Sigmoid colon (tissue), 7 donors: Measurements from ENCODE around the gene ADAMTS19. TPM values are rescaled to one million over a fixed set of nuclear protein-coding genes. Genes with fewer than 3 reads are reported as not detected.

Source experiments
- DNase-seq: peaks from one replicate; pipeline ENCODE4 v3.0.0-alpha.2; 2019
- H3K27ac ChIP-seq, 4 donors: fragments of 200-600 bp; sonication (generic); one replicate each; pipeline ENCODE4 v1.5.1; 2016 to 2019; ENCODE audit warnings: mild to moderate bottlenecking in 1 of 4
- H3K27me3 ChIP-seq, 3 donors: fragments of 200-600 bp; sonication (generic); one replicate each; pipeline ENCODE4 v1.5.1; 2019; ENCODE audit warnings: mild to moderate bottlenecking in 1 of 3
- H3K36me3 ChIP-seq, 4 donors: fragments of 200-600 bp; sonication (generic); one replicate each; pipeline ENCODE4 v1.5.1; 2016 to 2019
- H3K4me1 ChIP-seq, 4 donors: fragments of 200-600 bp; sonication (generic); one replicate each; pipeline ENCODE4 v1.5.1; 2017 to 2019
- H3K4me3 ChIP-seq, 4 donors: fragments of 200-600 bp; sonication (generic); one replicate each; pipeline ENCODE4 v1.5.1; 2017 to 2019; ENCODE audit warnings: mild to moderate bottlenecking in 2 of 4, moderate library complexity in 1 of 4
- H3K9me3 ChIP-seq, 4 donors: fragments of 200-600 bp in 3 of 4; sonication (generic) in 3 of 4; one replicate each; pipeline versions ENCODE4 v1.5.1 to v1.6.1; 2013 to 2019
- CTCF ChIP-seq, 4 experiments: fragments of 450-650 bp in 3 of 4; fragments of 200-600 bp in 1 of 4; IDR thresholded peaks; one replicate each; pipeline ENCODE4 v1.5.1; 2016 to 2019; ENCODE audit warnings: antibody characterized with exemption in 4 of 4, mild to moderate bottlenecking in 3 of 4, moderate library complexity in 2 of 4
- EP300 ChIP-seq, 4 donors: sonication (generic); formaldehyde crosslinking; IDR thresholded peaks; one replicate each; pipeline ENCODE4 v1.6.1; 2017; ENCODE audit warnings: antibody characterized with exemption in 4 of 4
- POLR2A ChIP-seq, 2 donors: fragments of 450-650 bp; IDR thresholded peaks; one replicate each; pipeline ENCODE4 v1.6.1; 2016; ENCODE audit warnings: antibody characterized with exemption in 2 of 2, mild to moderate bottlenecking in 2 of 2, moderate library complexity in 2 of 2
- POLR2AphosphoS5 ChIP-seq, 4 donors: sonication (generic); formaldehyde crosslinking; IDR thresholded peaks; one replicate each; pipeline ENCODE4 v1.6.1; 2017; ENCODE audit warnings: antibody characterized with exemption in 4 of 4
- WGBS, 2 donors: extraction: QIAGEN DNeasy Blood & Tissue Kit; methylation state at CpG; one replicate each; pipeline ENCODE4 v1.1.7; 2013; 5-methylcytosine and 5-hydroxymethylcytosine counted together
- intact Hi-C: fragments of 100-400 bp; cut with DNase I; formaldehyde crosslinking; loops from one replicate; pipeline ENCODE4 v1.15.1; 2023
- polyA plus RNA-seq, 3 donors: library from polyadenylated mRNA; stranded (reverse); fragments of 200-250 nt; gene quantifications; one replicate each; pipeline ENCODE4 v1.2.3, GENCODE V29; 2013
- total RNA-seq, 4 donors: library from RNA; depleted of rRNA; stranded (reverse); fragments of >200 nt; gene quantifications; one replicate each; pipeline ENCODE4 v1.1.0, GENCODE V29; 2016
- donor health status: healthy with polysubstance abuse.
- donor health status: Bipolar disorder and iron deficiency.
- donor health status: healthy.

ADAMTS19 gene
- total and polyA plus RNA-seq, 7 donors: 0.16 to 8.9 (median 2.1) TPM; not detected in 2

- no peak overlapping the region for H3K27ac ChIP-seq
- H3K4me1 ChIP-seq: no peaks in the 10 kb centered on the region
- no peaks in the 10 kb centered on the region for H3K27me3 ChIP-seq
- TF ChIP-seq POLR2A (IDR thresholded peaks at IDR 0.05): no peak
- TF ChIP-seq EP300 (IDR thresholded peaks at IDR 0.05): no peak
- TF ChIP-seq POLR2AphosphoS5 (IDR thresholded peaks at IDR 0.05): no peak
- TF ChIP-seq CTCF (IDR thresholded peaks at IDR 0.05): no peak
- 84 to 92% methylated on average over 3 of the region's 3 CpGs for WGBS, 2 donors
- intact Hi-C loops: no loop called here
- no peak for DNase-seq
- no peaks in the 10 kb centered on the region for H3K36me3 ChIP-seq
- H3K9me3 ChIP-seq: no peaks in the 10 kb centered on the region
- no peak overlapping the region for H3K4me3 ChIP-seq
These were observed 227.8 kb downstream of the ADAMTS19 start for GRCh38 chr5:129687941-129688340.

DNA sequence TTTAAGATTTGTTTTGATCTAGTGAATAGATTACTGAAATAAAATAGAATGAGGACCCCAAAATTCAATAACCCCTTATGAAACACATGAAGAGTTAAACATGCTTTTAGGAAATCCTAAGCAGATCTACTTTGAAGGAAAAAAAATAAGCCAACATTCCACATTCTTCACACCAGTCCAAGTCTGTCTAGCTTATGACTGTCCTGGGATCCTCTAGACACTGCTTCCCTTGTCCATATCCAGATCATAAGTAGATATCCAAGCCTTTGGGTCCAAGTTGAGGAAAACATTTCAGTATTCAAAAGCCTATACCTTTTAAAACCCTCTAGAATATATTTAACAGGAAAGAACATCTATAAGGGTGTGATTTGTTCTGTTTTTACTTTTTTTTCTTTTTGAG, 228.9 kb downstream of the ADAMTS19 start:
- no peaks in the 10 kb centered on the region for H3K27me3 ChIP-seq
- no peak overlapping the region for H3K4me3 ChIP-seq
- TF ChIP-seq POLR2A (IDR thresholded peaks at IDR 0.05): no peak
- no peak for TF ChIP-seq EP300 (IDR thresholded peaks at IDR 0.05)
- TF ChIP-seq CTCF (IDR thresholded peaks at IDR 0.05): no peak
- no peak for TF ChIP-seq POLR2AphosphoS5 (IDR thresholded peaks at IDR 0.05)
- DNase-seq: no peak
- H3K4me1 ChIP-seq: no peaks in the 10 kb centered on the region
- H3K27ac ChIP-seq: no peak overlapping the region
- no peaks in the 10 kb centered on the region for H3K9me3 ChIP-seq
- no peaks in the 10 kb centered on the region for H3K36me3 ChIP-seq
- intact Hi-C loops: no loop called here

GRCh38 chr5:129691220-129691619, 231.1 kb downstream of the ADAMTS19 start:
- Histone ChIP-seq H3K4me3 (no peak overlapping the region), H3K36me3 (no peaks in the 10 kb centered on the region), H3K27ac (no peak overlapping the region), H3K4me1 (no peaks in the 10 kb centered on the region), H3K9me3 (no peaks in the 10 kb centered on the region), H3K27me3 (no peaks in the 10 kb centered on the region)
- TF ChIP-seq POLR2AphosphoS5 (IDR thresholded peaks at IDR 0.05): no peak
- TF ChIP-seq POLR2A (IDR thresholded peaks at IDR 0.05): no peak
- no peak for TF ChIP-seq EP300 (IDR thresholded peaks at IDR 0.05)
- no peak for TF ChIP-seq CTCF (IDR thresholded peaks at IDR 0.05)
- no peak for DNase-seq
- 86 to 89% methylated on average over 1 of the region's 1 CpG for WGBS, 2 donors
- intact Hi-C loops: no loop called here

DNA sequence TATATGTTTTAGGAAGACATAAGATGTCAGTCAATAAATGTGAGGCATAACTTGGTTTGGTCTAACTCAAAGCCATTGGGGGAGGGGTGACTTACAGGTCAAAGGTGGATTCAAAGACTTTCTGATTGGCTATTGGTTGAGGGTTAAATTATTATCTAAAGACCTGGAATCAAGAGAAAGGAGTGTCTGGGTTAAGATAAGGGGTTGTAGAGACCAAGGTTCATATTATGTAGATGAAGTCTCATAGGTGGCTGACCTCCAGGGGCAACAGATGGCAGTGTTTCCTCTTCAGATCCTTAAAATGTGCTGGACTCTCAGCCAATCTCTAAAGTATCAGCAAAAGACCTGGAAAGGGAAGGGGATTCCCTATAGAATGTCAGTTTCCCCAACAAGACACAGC, 236.5 kb downstream of the ADAMTS19 start:
- no peak overlapping the region for H3K4me3 ChIP-seq
- intact Hi-C loops: no loop called here
- H3K9me3 ChIP-seq: no peaks in the 10 kb centered on the region

More for the DNA sequence above, 236.5 kb downstream of the ADAMTS19 start:
- Histone ChIP-seq H3K4me1 (no peaks in the 10 kb centered on the region), H3K27me3 (no peaks in the 10 kb centered on the region), H3K36me3 (no peaks in the 10 kb centered on the region), H3K27ac (no peak overlapping the region)
- DNase-seq: no peak
- TF ChIP-seq POLR2AphosphoS5 (IDR thresholded peaks at IDR 0.05) (no peak), EP300 (IDR thresholded peaks at IDR 0.05) (no peak), POLR2A (IDR thresholded peaks at IDR 0.05) (no peak), CTCF (IDR thresholded peaks at IDR 0.05) (no peak)
